GM12891 (cell line): ENCODE measurements around the gene RNF157.
A peak's percentile ranks its signal among the peaks of the same experiment; 100 is the strongest.
"Not testable (repeated sequence)": the region's sequence is repeated elsewhere in the genome, so short reads cannot be mapped to it uniquely, and the experiment has no call there.

ENCODE experiments used
- DNase-seq: peaks from one replicate; pipeline ENCODE4 v3.0.0; 2011; ENCODE audit warnings: low spot score; ENCODE audit not compliant: insufficient read length
- FAIRE-seq: peaks from 2 replicates; lab custom pipeline; 2011; peaks lifted over from hg19 to GRCh38; lab: Jason Lieb, UNC
- PAX5 ChIP-seq: IDR thresholded peaks from 2 replicates; pipeline ENCODE4 v1.6.1; 2011; ENCODE audit warnings: low read length, moderate library complexity, mild to moderate bottlenecking; ENCODE audit not compliant: insufficient read depth, severe bottlenecking
- POLR2A ChIP-seq: IDR thresholded peaks from 2 replicates; pipeline ENCODE4 v1.6.1; 2011; ENCODE audit warnings: low read depth, low read length, control low read depth
- POLR2AphosphoS5 ChIP-seq: IDR thresholded peaks from 2 replicates; pipeline ENCODE4 v1.6.1; 2011; ENCODE audit warnings: low read depth, low read length, control low read depth
- POU2F2 ChIP-seq: IDR thresholded peaks from 2 replicates; pipeline ENCODE4 v1.6.1; 2011; ENCODE audit warnings: low read depth, mild to moderate bottlenecking, control low read depth, low read length, moderate library complexity
- SPI1 ChIP-seq: IDR thresholded peaks from 2 replicates; pipeline ENCODE4 v1.6.1; 2011; ENCODE audit warnings: low read depth, low read length, control low read depth
- TAF1 ChIP-seq: IDR thresholded peaks from 2 replicates; pipeline ENCODE4 v1.6.1; 2011; ENCODE audit warnings: low read depth, low read length, control low read depth

RNF157 gene

GRCh38 chr17:76263896-76264295 is 23.6 kb upstream of the RNF157 start:
- FAIRE-seq (no peak), DNase-seq (no peak)
- no peak for TF ChIP-seq PAX5
- no peak for TF ChIP-seq POLR2AphosphoS5
- TF ChIP-seq POLR2A: no peak
- TF ChIP-seq POU2F2: no peak

- no peak for DNase-seq
- FAIRE-seq: peak; percentile 87
- TF ChIP-seq POU2F2 (0 out of 2 replicates have a peak, but pooled peaks have one; percentile 7), TAF1 (no peak; the same call in 1 of the 2 replicates), PAX5 (no peak), SPI1 (peak; percentile 24; the same call in 1 of the 2 replicates), POLR2A (no peak), POLR2AphosphoS5 (no peak; the same call in 1 of the 2 replicates)
Observed at GRCh38 chr17:76262732-76263344, 22.5 kb upstream of the RNF157 start.

GRCh38 chr17:76261421-76262215 is 21.3 kb upstream of the RNF157 start:
- DNase-seq (no peak), FAIRE-seq (peak; percentile 90)
- no peak for TF ChIP-seq SPI1
- no peak for TF ChIP-seq TAF1
- TF ChIP-seq POLR2A: no peak

- no peak for TF ChIP-seq PAX5
- no peak for TF ChIP-seq SPI1
- no peak for TF ChIP-seq POLR2A
- TF ChIP-seq POU2F2: no peak
- TF ChIP-seq TAF1: no peak
- no peak for TF ChIP-seq POLR2AphosphoS5
- DNase-seq (no peak), FAIRE-seq (no peak)
Observed at GRCh38 chr17:76260669-76261068, 20.4 kb upstream of the RNF157 start.

- FAIRE-seq: peak; percentile 76
- no peak for DNase-seq
- TF ChIP-seq TAF1: no peak
- no peak for TF ChIP-seq POLR2A
- no peak for TF ChIP-seq POLR2AphosphoS5
- TF ChIP-seq POU2F2: no peak
- peak; percentile 71 for TF ChIP-seq PAX5
Observed at GRCh38 chr17:76260220-76260619, 19.9 kb upstream of the RNF157 start.

GRCh38 chr17:76256430-76257050 is 16.2 kb upstream of the RNF157 start:
- peak; percentile 50 for FAIRE-seq
- not testable (repeated sequence) for DNase-seq

- no peak for DNase-seq
- FAIRE-seq: no peak
- TF ChIP-seq TAF1 (no peak), SPI1 (no peak), POLR2A (no peak), PAX5 (no peak), POLR2AphosphoS5 (no peak), POU2F2 (no peak)
Observed at GRCh38 chr17:76255801-76256429, 15.6 kb upstream of the RNF157 start.

- FAIRE-seq: no peak
- no peak for DNase-seq
- TF ChIP-seq POLR2A (no peak), POLR2AphosphoS5 (no peak), TAF1 (no peak), SPI1 (no peak), PAX5 (no peak), POU2F2 (no peak)
Observed at GRCh38 chr17:76254275-76254674, 14.0 kb upstream of the RNF157 start.

- DNase-seq (no peak), FAIRE-seq (no peak)
- TF ChIP-seq SPI1 (no peak), TAF1 (no peak), POLR2A (no peak), POU2F2 (no peak), PAX5 (no peak), POLR2AphosphoS5 (no peak)
Observed at GRCh38 chr17:76253841-76254240, 13.5 kb upstream of the RNF157 start.

GRCh38 chr17:76252967-76253766 is 12.9 kb upstream of the RNF157 start:
- DNase-seq, FAIRE-seq: not testable (repeated sequence)
